Measurements from ENCODE around the gene FAM83C.

FAM83C gene

GRCh38 chr20:35305682-35306556 is 13.7 kb upstream of the FAM83C start:
- TF ChIP-seq CTCF (IDR thresholded peaks at IDR 0.05) = no peak

GRCh38 chr20:35304956-35305355 is 12.7 kb upstream of the FAM83C start:
- no peak for TF ChIP-seq CTCF (IDR thresholded peaks at IDR 0.05)

- TF ChIP-seq CTCF (IDR thresholded peaks at IDR 0.05) = peak; percentile 89
Observed at GRCh38 chr20:35303735-35304491, 11.7 kb upstream of the FAM83C start.

- TF ChIP-seq CTCF (IDR thresholded peaks at IDR 0.05) = no peak
Observed at GRCh38 chr20:35303382-35303734, 11.1 kb upstream of the FAM83C start.

GRCh38 chr20:35302421-35303335 is 10.5 kb upstream of the FAM83C start:
- TF ChIP-seq CTCF (IDR thresholded peaks at IDR 0.05) = no peak

- no peak for TF ChIP-seq CTCF (IDR thresholded peaks at IDR 0.05)
Observed at GRCh38 chr20:35301426-35301825, 9.2 kb upstream of the FAM83C start.
